Measurements from ENCODE around the gene DAP. TPM values are rescaled to one million over a fixed set of nuclear protein-coding genes. Genes with fewer than 3 reads are reported as not detected.

DAP gene
- polyA plus RNA-seq, 2 of the 4 experiments (the other 2 are of a cell fraction): 24.2 to 54.9 TPM

GRCh38 chr5:10743526-10743925, 17.5 kb downstream of the DAP start:
- 95% methylated on average over 5 of the region's 5 CpGs for WGBS (ENCODE audit: missing lambda C conversion rate)
- FAIRE-seq (no peak), ATAC-seq (no peak), DNase-seq (ENCODE audit: low read depth in 1 of 2, low spot score in 1 of 2) (no peak)
- H3K27ac ChIP-seq: no peak overlapping the region
- peaks cover 8% of the 10 kb centered on the region for H3K4me1 ChIP-seq
- POLR2A ChIA-PET: no interaction called here
- H3K4me3 ChIP-seq: no peak overlapping the region
- H3K9me3 ChIP-seq: peaks cover 23% of the 10 kb centered on the region
- TF ChIP-seq CHD4 (IDR thresholded peaks at IDR 0.05; ENCODE audit: borderline replicate concordance): no peak
- TF ChIP-seq CTCF (IDR thresholded peaks at IDR 0.05): no peak
- TF ChIP-seq CBX2 (IDR thresholded peaks at IDR 0.05; ENCODE audit: borderline replicate concordance, low read depth): no peak
- TF ChIP-seq KDM1A (IDR thresholded peaks at IDR 0.05; ENCODE audit: low read depth): no peak
- no peak for TF ChIP-seq HMGXB4 (CRISPR knock-in tag; IDR thresholded peaks at IDR 0.05; ENCODE audit: borderline replicate concordance)
- TF ChIP-seq SMC3 (IDR thresholded peaks at IDR 0.05): no peak
- TF ChIP-seq E2F6 (IDR thresholded peaks at IDR 0.05; ENCODE audit: borderline replicate concordance, low read depth): no peak
- TF ChIP-seq JUNB (IDR thresholded peaks at IDR 0.05): no peak
- TF ChIP-seq USF2 (IDR thresholded peaks at IDR 0.05): no peak
- no peak for TF ChIP-seq RCOR1 (IDR thresholded peaks at IDR 0.05; ENCODE audit: low read depth, low read length)
- TF ChIP-seq CBX8 (IDR thresholded peaks at IDR 0.05): no peak
- TF ChIP-seq ATOH8 (CRISPR knock-in tag; IDR thresholded peaks at IDR 0.05; ENCODE audit: low read depth): no peak
- TF ChIP-seq BCL3 (IDR thresholded peaks at IDR 0.05): no peak
- TF ChIP-seq MAFK (IDR thresholded peaks at IDR 0.05; ENCODE audit: partially characterized antibody): no peak
- no peak for TF ChIP-seq HOXB5 (CRISPR knock-in tag; IDR thresholded peaks at IDR 0.05)
- no peak for TF ChIP-seq HEYL (CRISPR knock-in tag; IDR thresholded peaks at IDR 0.05)
- no peak overlapping the region for H3K4me2 ChIP-seq
- CTCF ChIA-PET: interaction anchor here (1.2 to 1.5 kb wide), 2 partner anchors 48 to 123 kb away, joined by 3 read pairs; no protein-coding TSS in a partner anchor

- POLR2A ChIA-PET: no interaction called here
- Histone ChIP-seq H3K4me3 (no peak overlapping the region), H3K4me2 (no peak overlapping the region), H3K9me3 (peaks cover 23% of the 10 kb centered on the region), H3K4me1 (no peaks in the 10 kb centered on the region), H3K27ac (no peak overlapping the region)
- DNase-seq (ENCODE audit: low read depth in 1 of 2, low spot score in 1 of 2): no peak
- ATAC-seq: no peak
- 89% methylated on average over 9 of the region's 9 CpGs for WGBS (ENCODE audit: missing lambda C conversion rate)
- no peak for FAIRE-seq
- no peak for TF ChIP-seq FOSB (CRISPR knock-in tag; IDR thresholded peaks at IDR 0.05)
- TF ChIP-seq ZSCAN20 (CRISPR knock-in tag; IDR thresholded peaks at IDR 0.05): no peak
- TF ChIP-seq TP53 (CRISPR knock-in tag; IDR thresholded peaks at IDR 0.05): no peak
- TF ChIP-seq MAFK (IDR thresholded peaks at IDR 0.05; ENCODE audit: partially characterized antibody): no peak
- CTCF ChIA-PET: interaction anchor here (1.3 kb wide), 1 partner anchor 52 kb away, joined by 3 read pairs; no protein-coding TSS in a partner anchor
Measured at GRCh38 chr5:10741661-10742060, 19.4 kb downstream of the DAP start.

All from A549 (cell line).